H1 (cell line): ENCODE measurements around the gene RRBP1. TPM values are rescaled to one million over a fixed set of nuclear protein-coding genes. Genes with fewer than 3 reads are reported as not detected.

ENCODE experiments used
- CTCF ChIA-PET: fragments of 300-600 bp; sonication (Branson Sonifier 250); formaldehyde crosslinking; loops from one replicate; lab custom pipeline; 2021; ENCODE audit not compliant: partially characterized antibody; lab: Charles Lee
- POLR2A ChIA-PET: fragments of 300-600 bp; sonication (Branson Sonifier 250); formaldehyde crosslinking; loops from one replicate; lab custom pipeline; 2021; ENCODE audit warnings: inconsistent platforms; ENCODE audit not compliant: partially characterized antibody; lab: Charles Lee
- DNase-seq, 2 experiments: peaks; one replicate each; pipeline versions ENCODE4 v3.0.0 to v3.0.0-alpha.2; 2010 to 2022; ENCODE audit warnings: low spot score in 2 of 2, low read depth in 1 of 2, mixed read lengths in 1 of 2
- FAIRE-seq: peaks from 2 replicates; lab custom pipeline; 2011; peaks lifted over from hg19 to GRCh38; lab: Jason Lieb, UNC
- H2AFZ ChIP-seq: 2 replicates; pipeline ENCODE4 v1.8.1; 2012; ENCODE audit warnings: low read length, inconsistent platforms
- H2AK5ac ChIP-seq: 2 replicates; pipeline ENCODE4 v1.6.1; 2013; ENCODE audit warnings: low read depth, low read length
- H2BK120ac ChIP-seq: replicated peaks from 2 replicates; pipeline ENCODE3; 2013; ENCODE audit warnings: low read depth, low read length, inconsistent platforms
- H2BK12ac ChIP-seq: 2 replicates; pipeline ENCODE4 v1.6.1; 2013; ENCODE audit warnings: low read depth, low read length
- H2BK15ac ChIP-seq: 2 replicates; pipeline ENCODE4 v1.6.1; 2013; ENCODE audit warnings: low read length
- H2BK20ac ChIP-seq: 2 replicates; pipeline ENCODE4 v1.6.1; 2013; ENCODE audit warnings: low read length
- H2BK5ac ChIP-seq: 2 replicates; pipeline ENCODE4 v1.6.1; 2013; ENCODE audit warnings: low read depth, low read length
- H3K14ac ChIP-seq: 2 replicates; pipeline ENCODE4 v1.6.1; 2013; ENCODE audit warnings: inconsistent platforms; ENCODE audit not compliant: insufficient read length
- H3K18ac ChIP-seq: 2 replicates; pipeline ENCODE4 v1.6.1; 2013; ENCODE audit warnings: low read length; ENCODE audit errors: extremely low read depth
- H3K23ac ChIP-seq: 2 replicates; pipeline ENCODE4 v1.6.1; 2013; ENCODE audit warnings: inconsistent platforms; ENCODE audit not compliant: insufficient read length
- H3K23me2 ChIP-seq: 2 replicates; pipeline ENCODE4 v1.6.1; 2013; ENCODE audit warnings: low read depth, low read length
- H3K27ac ChIP-seq: 2 replicates; pipeline ENCODE4 v1.6.1; 2011; ENCODE audit warnings: low read depth, low read length, inconsistent platforms
- H3K27me3 ChIP-seq, 4 experiments: replicated peaks in 1 of 4; 1 replicate in 1 of 4; 2 replicates in 3 of 4; pipeline versions ENCODE4 v1.6.1 to v1.8.1; 2011 to 2013; ENCODE audit warnings: low read length in 3 of 4, mild to moderate bottlenecking in 3 of 4, inconsistent platforms in 2 of 4, mixed read lengths in 2 of 4, moderate library complexity in 1 of 4; ENCODE audit not compliant: control insufficient read depth in 3 of 4, insufficient read depth in 3 of 4; ENCODE audit errors: extremely low read depth in 1 of 4
- H3K36me3 ChIP-seq, 4 experiments: 2 replicates each; pipeline versions ENCODE4 v1.6.1 to v1.8.1; 2011 to 2013; ENCODE audit warnings: mild to moderate bottlenecking in 4 of 4, low read length in 3 of 4, moderate library complexity in 2 of 4, control low read depth in 1 of 4, inconsistent platforms in 1 of 4; ENCODE audit not compliant: insufficient read depth in 4 of 4, control insufficient read depth in 2 of 4
- H3K4ac ChIP-seq: replicated peaks from 2 replicates; pipeline ENCODE3; 2013; ENCODE audit warnings: low read length, low read depth, mixed read lengths, inconsistent platforms; ENCODE audit not compliant: insufficient read length
- H3K4me1 ChIP-seq, 4 experiments: replicated peaks in 1 of 4; 1 replicate in 1 of 4; 2 replicates in 3 of 4; pipeline versions ENCODE4 v1.6.1 to v1.8.1; 2011 to 2013; ENCODE audit warnings: low read length in 3 of 4, inconsistent platforms in 2 of 4, mixed read lengths in 1 of 4; ENCODE audit not compliant: insufficient read depth in 4 of 4, control insufficient read depth in 3 of 4
- H3K4me2 ChIP-seq, 2 experiments: 2 replicates each; pipeline versions ENCODE4 v1.6.1 to v1.8.1; 2011 to 2013; ENCODE audit warnings: low read depth in 2 of 2, low read length in 2 of 2, control low read depth in 1 of 2, inconsistent platforms in 1 of 2, mild to moderate bottlenecking in 1 of 2; ENCODE audit not compliant: insufficient read depth in 1 of 2
- H3K4me3 ChIP-seq, 4 experiments: fragments of 200-600, 300-600 bp in 1 of 4; sonication (generic), shearing (Covaris generic), sonication (Bioruptor Twin) in 1 of 4; 2 replicates each; pipeline versions ENCODE4 v1.5.1 to v1.8.1; 2011 to 2016; ENCODE audit warnings: low read length in 4 of 4, low read depth in 3 of 4, control low read depth in 2 of 4, inconsistent platforms in 2 of 4, mild to moderate bottlenecking in 2 of 4, mixed read lengths in 1 of 4, moderate library complexity in 1 of 4; ENCODE audit not compliant: insufficient read depth in 2 of 4; ENCODE audit errors: extremely low read depth in 1 of 4
- H3K56ac ChIP-seq: replicated peaks from 2 replicates; pipeline ENCODE3; 2013; ENCODE audit warnings: low read depth, mild to moderate bottlenecking, mixed read lengths, low read length, inconsistent platforms; ENCODE audit not compliant: insufficient read length
- H3K79me1 ChIP-seq: 2 replicates; pipeline ENCODE4 v1.6.1; 2013; ENCODE audit warnings: low read depth, low read length, control low read depth
- H3K79me2 ChIP-seq, 2 experiments: 2 replicates each; pipeline versions ENCODE4 v1.6.1 to v1.8.1; 2012 to 2013; ENCODE audit warnings: low read length in 2 of 2, mild to moderate bottlenecking in 2 of 2, inconsistent platforms in 1 of 2; ENCODE audit not compliant: insufficient read depth in 2 of 2, control insufficient read depth in 1 of 2
- H3K9ac ChIP-seq, 4 experiments: replicated peaks in 1 of 4; 1 replicate in 1 of 4; 2 replicates in 3 of 4; pipeline versions ENCODE4 v1.6.1 to v1.8.1; 2011 to 2013; ENCODE audit warnings: low read depth in 3 of 4, low read length in 3 of 4, control low read depth in 2 of 4, mild to moderate bottlenecking in 2 of 4, moderate library complexity in 2 of 4, inconsistent platforms in 1 of 4; ENCODE audit errors: extremely low read depth in 1 of 4
- H3K9me3 ChIP-seq, 2 experiments: 2 replicates each; pipeline versions ENCODE4 v1.6.1 to v1.8.1; 2012 to 2013; ENCODE audit warnings: mild to moderate bottlenecking in 2 of 2, moderate library complexity in 2 of 2, control low read depth in 1 of 2, inconsistent platforms in 1 of 2, low read depth in 1 of 2, low read length in 1 of 2, mixed read lengths in 1 of 2; ENCODE audit not compliant: insufficient read depth in 2 of 2
- H4K20me1 ChIP-seq, 2 experiments: replicated peaks in 1 of 2; 2 replicates each; pipeline versions ENCODE3 to v1.8.1; 2011 to 2013; ENCODE audit warnings: inconsistent platforms in 2 of 2, low read length in 2 of 2, mild to moderate bottlenecking in 1 of 2; ENCODE audit not compliant: insufficient read depth in 2 of 2, control insufficient read depth in 1 of 2
- H4K5ac ChIP-seq: 2 replicates; pipeline ENCODE4 v1.6.1; 2013; ENCODE audit warnings: low read length, low read depth, mixed read lengths, inconsistent platforms; ENCODE audit not compliant: insufficient read length
- H4K8ac ChIP-seq: 2 replicates; pipeline ENCODE4 v1.8.0; 2013; ENCODE audit warnings: mild to moderate bottlenecking, moderate library complexity, low read length, inconsistent platforms; ENCODE audit not compliant: insufficient read depth; ENCODE audit errors: extremely low read depth
- H4K91ac ChIP-seq: replicated peaks from 2 replicates; pipeline ENCODE3; 2013; ENCODE audit warnings: low read length, mixed read lengths, inconsistent platforms; ENCODE audit not compliant: insufficient read length
- FOSL1 ChIP-seq: IDR thresholded peaks from 2 replicates; pipeline ENCODE4 v1.6.1; 2011; ENCODE audit warnings: mild to moderate bottlenecking, low read depth, low read length, moderate library complexity; ENCODE audit not compliant: insufficient read depth
- GABPA ChIP-seq: IDR thresholded peaks from 2 replicates; pipeline ENCODE4 v1.6.1; 2011; ENCODE audit warnings: mild to moderate bottlenecking, low read length, moderate library complexity, borderline replicate concordance; ENCODE audit not compliant: insufficient read depth
- NANOG ChIP-seq: IDR thresholded peaks from 2 replicates; pipeline ENCODE4 v1.6.1; 2011; ENCODE audit warnings: low read length, low read depth, mild to moderate bottlenecking, inconsistent platforms; ENCODE audit not compliant: insufficient read depth, poor library complexity, severe bottlenecking
- NRF1 ChIP-seq: IDR thresholded peaks from 2 replicates; pipeline ENCODE4 v1.6.1; 2011; ENCODE audit warnings: mild to moderate bottlenecking, low read depth, low read length, improper control_type of control experiment
- RFX5 ChIP-seq: IDR thresholded peaks from 2 replicates; pipeline ENCODE4 v1.6.1; 2011; ENCODE audit warnings: low read depth, low read length, improper control_type of control experiment, borderline replicate concordance
- RNF2 ChIP-seq: fragments of 200-900, 300-1000 bp; sonication (generic); IDR thresholded peaks from 2 replicates; pipeline ENCODE4 v1.7.1; 2016; ENCODE audit warnings: borderline replicate concordance, low read depth, mild to moderate bottlenecking, antibody characterized with exemption, low read length; ENCODE audit not compliant: poor library complexity, severe bottlenecking; ENCODE audit errors: missing control alignments
- SRF ChIP-seq: IDR thresholded peaks from 2 replicates; pipeline ENCODE4 v1.6.1; 2011; ENCODE audit warnings: mild to moderate bottlenecking, low read depth, low read length, moderate library complexity
- SUZ12 ChIP-seq: fragments of 200-600 bp; sonication (generic); IDR thresholded peaks from 2 replicates; pipeline ENCODE4 v1.6.1; 2012; ENCODE audit warnings: mild to moderate bottlenecking, inconsistent platforms, low read length, moderate library complexity, mixed read lengths
- TAF1 ChIP-seq: IDR thresholded peaks from 2 replicates; pipeline ENCODE4 v1.6.1; 2011; ENCODE audit warnings: mild to moderate bottlenecking, low read depth, low read length
- ZNF274 ChIP-seq: IDR thresholded peaks from 2 replicates; pipeline ENCODE4 v1.7.0; 2012; ENCODE audit warnings: low read length, borderline replicate concordance; ENCODE audit errors: extremely low read depth
- WGBS, 2 experiments: shearing (Covaris generic) in 1 of 2; methylation state at CpG; one replicate each; pipeline versions ENCODE4 v1.1.6 to v1.1.7; 2013 to 2015; ENCODE audit warnings: low lambda C conversion rate in 2 of 2, mixed read lengths in 2 of 2, inconsistent platforms in 1 of 2, low coverage in 1 of 2, missing lambda C conversion rate in 1 of 2; ENCODE audit not compliant: insufficient replicate concordance in 2 of 2, insufficient coverage in 1 of 2, insufficient read length in 1 of 2; ENCODE audit errors: extremely low coverage in 1 of 2, missing lambda C conversion rate in 1 of 2; 5-methylcytosine and 5-hydroxymethylcytosine counted together
- polyA plus RNA-seq, 7 experiments: library from polyadenylated mRNA; depleted of rRNA in 3 of 7; stranded (reverse) in 5 of 7; unstranded in 2 of 7; fragments of >200 nt in 5 of 7; fragments of 200-250 nt in 2 of 7; gene quantifications; 1 replicate in 5 of 7; 2 replicates in 1 of 7; 4 replicates in 1 of 7; pipeline versions ENCODE4 v1.2.1 to v1.2.3, GENCODE V29; 2011 to 2013; ENCODE audit warnings: missing spikeins in 2 of 7, mixed read lengths in 2 of 7
- total RNA-seq: library from RNA; stranded (reverse); fragmentation: NEBNext Ultra II Directional; extraction: Animal tissue kit (Norgen Biotek cat#: 25700); gene quantifications from 2 replicates; pipeline ENCODE4 v1.2.1, GENCODE V29; 2021
- TF ChIP-seq, protein P1 (sequence below): IDR thresholded peaks from 2 replicates; pipeline ENCODE4 v1.6.1; 2011; ENCODE audit warnings: low read depth, mild to moderate bottlenecking, low read length; ENCODE audit not compliant: insufficient read depth

RRBP1 gene
- total and polyA plus RNA-seq, 2 of the 8 experiments (the other 6 are each of a cell fraction or from before 2014, with no cell fraction given) = 15.9 to 157 TPM

- no peak overlapping the region for H2BK120ac ChIP-seq
- H3K18ac ChIP-seq = no peak overlapping the region; the same call in 1 of the 2 replicates
- 0 out of 2 replicates have a peak overlapping the region, but pooled peaks have one; percentile 35 for H2BK5ac ChIP-seq
- no peak overlapping the region for H3K27ac ChIP-seq
- H2BK20ac ChIP-seq = no peak overlapping the region
- H4K5ac ChIP-seq = no peak overlapping the region
- H3K27me3 ChIP-seq = no peaks in the 10 kb centered on the region
- peaks cover 10 to 25% of the 10 kb centered on the region in 2 experiments for H4K20me1 ChIP-seq
- H4K8ac ChIP-seq = no peak overlapping the region; the same call in 1 of the 2 replicates
- no peak overlapping the region for H2AK5ac ChIP-seq
- no peaks in the 10 kb centered on the region for H3K23me2 ChIP-seq
- peaks cover 0 to 9% (median 2%) of the 10 kb centered on the region in 4 experiments; a peak in 3 of 8 replicates for H3K36me3 ChIP-seq
- H2BK12ac ChIP-seq = no peak overlapping the region
- no peak overlapping the region for H4K91ac ChIP-seq
- no peaks in the 10 kb centered on the region for H3K9me3 ChIP-seq
- no peak overlapping the region for H2BK15ac ChIP-seq
- no peak overlapping the region for H3K14ac ChIP-seq
- 0 out of 7 replicates have a peak overlapping the region, but pooled peaks of 1 of the 4 experiments have one; percentile 24 for H3K9ac ChIP-seq
- H3K4me2 ChIP-seq = no peak overlapping the region
- 85% methylated on average over 10 of the region's 10 CpGs; no CpG with 5 or more reads in 1 of the 2 experiments for WGBS, 2 experiments
- no peak overlapping the region for H3K4me3 ChIP-seq
- FAIRE-seq (no peak), DNase-seq (no peak)
- peaks cover 0 to 68% of the 10 kb centered on the region in 2 experiments; a peak in 2 of 4 replicates for H3K79me2 ChIP-seq
- no peak overlapping the region for H3K4ac ChIP-seq
- POLR2A ChIA-PET = interaction anchor here (0.6 kb wide), 1 partner anchor 212 kb away, joined by 3 read pairs; no protein-coding TSS in a partner anchor
- H2AFZ ChIP-seq = no peak overlapping the region
- peaks cover 0 to 3% (median under 1%) of the 10 kb centered on the region in 4 experiments; a peak in 3 of 7 replicates for H3K4me1 ChIP-seq
- H3K23ac ChIP-seq = no peak overlapping the region
- CTCF ChIA-PET = interaction anchor here (1.0 to 5.9 kb wide), 3 partner anchors 11 to 254 kb away, joined by 3 to 45 read pairs (median 5); no protein-coding TSS in a partner anchor
- no peak overlapping the region for H3K56ac ChIP-seq
- peaks cover 20% of the 10 kb centered on the region for H3K79me1 ChIP-seq
- TF ChIP-seq, protein P1, sequence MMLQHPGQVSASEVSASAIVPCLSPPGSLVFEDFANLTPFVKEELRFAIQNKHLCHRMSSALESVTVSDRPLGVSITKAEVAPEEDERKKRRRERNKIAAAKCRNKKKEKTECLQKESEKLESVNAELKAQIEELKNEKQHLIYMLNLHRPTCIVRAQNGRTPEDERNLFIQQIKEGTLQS = no peak
- TF ChIP-seq SRF = no peak
- no peak for TF ChIP-seq GABPA
- no peak for TF ChIP-seq FOSL1
- TF ChIP-seq ZNF274 = no peak
- TF ChIP-seq NANOG = no peak
- no peak for TF ChIP-seq RFX5
- no peak for TF ChIP-seq RNF2
- TF ChIP-seq TAF1 = no peak
- no peak for TF ChIP-seq SUZ12
- TF ChIP-seq NRF1 = no peak
Measured at GRCh38 chr20:17643531-17644188, 38.4 kb downstream of the RRBP1 start.
